Measurements from ENCODE around the gene DLX5. TPM values are rescaled to one million over a fixed set of nuclear protein-coding genes. Genes with fewer than 3 reads are reported as not detected.

The DLX5 gene
- total RNA-seq, 2 donors from 2014 or later, result 0.64 to 1.6 TPM

DNA sequence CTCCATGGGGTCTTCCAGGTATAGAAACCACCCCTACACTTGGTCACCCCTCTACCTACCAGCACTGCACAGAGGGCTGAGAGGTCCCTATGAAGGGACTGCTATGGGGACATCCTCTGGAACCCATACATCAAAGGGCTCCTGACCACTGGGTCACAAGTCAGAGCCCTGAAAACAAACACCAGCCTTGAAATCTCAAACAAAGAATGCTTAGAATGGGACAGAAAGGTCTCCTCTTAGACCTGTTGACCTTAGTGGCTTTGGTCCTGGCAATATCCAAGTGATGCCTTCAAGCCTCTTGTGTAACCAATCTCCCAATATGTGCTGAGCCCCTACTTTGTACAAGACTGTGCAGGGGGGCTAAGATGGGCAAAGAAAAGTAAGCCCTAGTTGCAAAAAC is 53.9 kb downstream of the DLX5 start:
- no peak for DNase-seq (ENCODE audit: low spot score)
- no peaks in the 10 kb centered on the region for H3K4me1 ChIP-seq (replicated peaks)
- TF ChIP-seq POLR2A (IDR thresholded peaks at IDR 0.05) (no peak), POLR2AphosphoS5 (IDR thresholded peaks at IDR 0.05) (no peak)
- TF ChIP-seq, protein P1, sequence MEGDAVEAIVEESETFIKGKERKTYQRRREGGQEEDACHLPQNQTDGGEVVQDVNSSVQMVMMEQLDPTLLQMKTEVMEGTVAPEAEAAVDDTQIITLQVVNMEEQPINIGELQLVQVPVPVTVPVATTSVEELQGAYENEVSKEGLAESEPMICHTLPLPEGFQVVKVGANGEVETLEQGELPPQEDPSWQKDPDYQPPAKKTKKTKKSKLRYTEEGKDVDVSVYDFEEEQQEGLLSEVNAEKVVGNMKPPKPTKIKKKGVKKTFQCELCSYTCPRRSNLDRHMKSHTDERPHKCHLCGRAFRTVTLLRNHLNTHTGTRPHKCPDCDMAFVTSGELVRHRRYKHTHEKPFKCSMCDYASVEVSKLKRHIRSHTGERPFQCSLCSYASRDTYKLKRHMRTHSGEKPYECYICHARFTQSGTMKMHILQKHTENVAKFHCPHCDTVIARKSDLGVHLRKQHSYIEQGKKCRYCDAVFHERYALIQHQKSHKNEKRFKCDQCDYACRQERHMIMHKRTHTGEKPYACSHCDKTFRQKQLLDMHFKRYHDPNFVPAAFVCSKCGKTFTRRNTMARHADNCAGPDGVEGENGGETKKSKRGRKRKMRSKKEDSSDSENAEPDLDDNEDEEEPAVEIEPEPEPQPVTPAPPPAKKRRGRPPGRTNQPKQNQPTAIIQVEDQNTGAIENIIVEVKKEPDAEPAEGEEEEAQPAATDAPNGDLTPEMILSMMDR (IDR thresholded peaks at IDR 0.05), result no peak
- no peak overlapping the region for H3K27ac ChIP-seq
- no peak overlapping the region for H3K4me3 ChIP-seq
- H3K36me3 ChIP-seq, result no peaks in the 10 kb centered on the region
- no peaks in the 10 kb centered on the region for H3K9me3 ChIP-seq
- no peaks in the 10 kb centered on the region for H3K27me3 ChIP-seq (replicated peaks; ENCODE audit: insufficient read depth)
- intact Hi-C loops (cut with DNase I), result no loop called here

Small RNA genes lying within 50 kb of the gene (small RNA-seq; reads per million reads assigned to genes)
- gene RF01778, result 0 reads per million in 2 donors

Other genes with a start within 250 kb of the DLX5 start
- gene DLX6, start 19.3 kb downstream of the DLX5 start, total RNA-seq, result 1 to 10 TPM in 1 of 2 donors, not detected in 1; 4.1 TPM
- 10 to 100 TPM in 1 of 2 donors, 1 to 10 TPM in 1; 9.1 to 13.9 TPM for gene SDHAF3, start 92.9 kb upstream of the DLX5 start, total RNA-seq